ENCODE data around the gene SPOCK1. TPM values are rescaled to one million over a fixed set of nuclear protein-coding genes. Genes with fewer than 3 reads are reported as not detected.

SPOCK1 gene
- polyA plus RNA-seq, 1 donor from 2014 or later: not detected

DNA sequence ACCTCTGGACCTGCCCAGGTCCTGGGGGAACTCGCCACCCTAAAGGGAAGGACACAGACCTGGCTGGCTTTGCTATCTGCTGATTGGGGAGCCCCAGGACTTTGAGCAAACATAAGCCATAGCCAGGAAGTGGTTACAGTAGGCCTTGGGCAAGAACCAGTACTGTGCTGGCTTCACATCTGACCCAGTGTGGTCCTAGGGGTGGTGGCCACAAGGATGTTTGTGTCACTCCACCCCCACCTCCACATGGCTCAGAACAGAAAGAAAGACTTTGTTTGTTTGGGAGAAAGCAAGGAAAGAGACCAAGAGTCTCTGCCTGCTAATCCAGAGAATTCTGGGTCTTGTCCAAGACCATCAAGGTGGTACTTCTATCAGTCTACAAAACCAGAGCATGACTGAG lies 334.2 kb downstream of the SPOCK1 start:
- Mint-ChIP-seq H3K27me3 (peaks cover 5% of the 10 kb centered on the region), H3K4me1 (no peaks in the 10 kb centered on the region), H3K36me3 (no peaks in the 10 kb centered on the region), H3K9me3 (peaks cover 0 to under 1% (median 0%) of the 10 kb centered on the region in 3 donors), H3K4me3 (no peak overlapping the region), H3K27ac (no peak overlapping the region)

DNA sequence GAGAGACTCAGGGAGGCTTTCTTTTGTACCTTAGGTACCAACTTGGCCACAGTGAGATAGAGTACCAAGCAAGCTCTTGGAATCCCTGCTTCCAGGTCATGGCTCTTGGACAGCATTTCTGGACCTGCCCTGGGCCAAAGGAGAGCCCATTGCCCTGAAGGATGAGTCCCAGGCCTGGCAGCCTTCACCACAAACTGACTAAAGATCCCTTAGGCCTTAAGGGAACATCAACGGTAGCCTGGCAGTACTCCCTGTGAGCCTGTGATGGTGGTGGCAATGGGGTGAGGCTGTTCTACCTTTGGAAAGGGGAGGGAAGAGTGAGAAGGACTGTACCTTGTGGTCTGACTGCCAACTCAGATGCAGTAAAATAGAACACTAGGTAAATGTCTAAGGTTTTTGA lies 334.6 kb downstream of the SPOCK1 start:
- H3K9me3 Mint-ChIP-seq: peaks cover 0 to 4% (median 0%) of the 10 kb centered on the region in 3 donors

DNA sequence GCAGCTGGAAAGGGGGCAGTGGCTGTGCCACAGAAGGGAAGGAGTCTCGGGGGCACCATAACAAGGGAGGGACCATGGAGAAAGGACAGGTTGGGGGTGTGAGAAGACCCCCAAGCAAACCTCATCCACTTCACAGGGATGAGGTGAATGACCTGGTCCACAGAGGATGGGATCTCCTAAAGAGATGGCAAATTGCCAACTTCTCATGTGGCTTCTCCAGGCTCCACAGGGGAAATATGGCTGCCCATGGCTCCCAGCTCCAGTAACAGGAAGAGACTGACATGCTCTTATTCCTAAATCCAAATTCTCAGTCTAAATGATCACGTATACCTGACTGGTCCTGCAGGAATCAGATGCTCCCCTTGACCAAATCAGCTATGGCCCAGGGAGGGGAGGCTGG lies 340.4 kb downstream of the SPOCK1 start:
- Mint-ChIP-seq H3K27me3 (peaks cover 7% of the 10 kb centered on the region), H3K9me3 (peaks cover 0 to 5% (median 0%) of the 10 kb centered on the region in 3 donors), H3K4me1 (peaks cover 0 to 2% (median 0%) of the 10 kb centered on the region in 3 donors), H3K36me3 (no peaks in the 10 kb centered on the region), H3K27ac (no peak overlapping the region), H3K4me3 (no peak overlapping the region)

More for the DNA sequence above, 334.6 kb downstream of the SPOCK1 start:
- H3K27ac Mint-ChIP-seq: no peak overlapping the region
- H3K4me1 Mint-ChIP-seq: no peaks in the 10 kb centered on the region
- H3K4me3 Mint-ChIP-seq: no peak overlapping the region
- H3K27me3 Mint-ChIP-seq: peaks cover 5% of the 10 kb centered on the region
- no peaks in the 10 kb centered on the region for H3K36me3 Mint-ChIP-seq

DNA sequence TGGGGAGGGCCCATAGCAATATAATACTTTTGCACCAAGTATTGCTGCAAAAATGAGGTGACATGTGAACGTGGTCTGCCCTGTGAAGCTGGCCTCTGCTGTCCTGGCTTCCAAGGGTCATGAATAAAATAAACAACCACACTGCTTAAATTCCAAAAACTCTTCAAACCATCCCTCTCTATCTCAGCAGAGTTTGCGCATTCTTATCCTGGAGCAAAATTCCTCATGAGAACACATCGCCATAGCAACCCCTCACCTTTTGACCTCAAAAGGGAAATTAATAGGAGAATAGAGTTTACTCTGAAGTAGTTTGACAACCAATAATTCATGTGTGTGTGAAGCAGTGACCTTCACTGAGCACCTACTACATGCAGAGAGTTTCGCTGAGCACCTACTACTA lies 342.9 kb downstream of the SPOCK1 start:
- H3K9me3 Mint-ChIP-seq: peaks cover 0 to 5% (median 0%) of the 10 kb centered on the region in 3 donors
- no peak overlapping the region for H3K27ac Mint-ChIP-seq
- peaks cover 0 to 2% (median 0%) of the 10 kb centered on the region in 3 donors for H3K4me1 Mint-ChIP-seq
- H3K36me3 Mint-ChIP-seq: no peaks in the 10 kb centered on the region
- H3K27me3 Mint-ChIP-seq: peaks cover 3% of the 10 kb centered on the region
- H3K4me3 Mint-ChIP-seq: no peak overlapping the region

DNA sequence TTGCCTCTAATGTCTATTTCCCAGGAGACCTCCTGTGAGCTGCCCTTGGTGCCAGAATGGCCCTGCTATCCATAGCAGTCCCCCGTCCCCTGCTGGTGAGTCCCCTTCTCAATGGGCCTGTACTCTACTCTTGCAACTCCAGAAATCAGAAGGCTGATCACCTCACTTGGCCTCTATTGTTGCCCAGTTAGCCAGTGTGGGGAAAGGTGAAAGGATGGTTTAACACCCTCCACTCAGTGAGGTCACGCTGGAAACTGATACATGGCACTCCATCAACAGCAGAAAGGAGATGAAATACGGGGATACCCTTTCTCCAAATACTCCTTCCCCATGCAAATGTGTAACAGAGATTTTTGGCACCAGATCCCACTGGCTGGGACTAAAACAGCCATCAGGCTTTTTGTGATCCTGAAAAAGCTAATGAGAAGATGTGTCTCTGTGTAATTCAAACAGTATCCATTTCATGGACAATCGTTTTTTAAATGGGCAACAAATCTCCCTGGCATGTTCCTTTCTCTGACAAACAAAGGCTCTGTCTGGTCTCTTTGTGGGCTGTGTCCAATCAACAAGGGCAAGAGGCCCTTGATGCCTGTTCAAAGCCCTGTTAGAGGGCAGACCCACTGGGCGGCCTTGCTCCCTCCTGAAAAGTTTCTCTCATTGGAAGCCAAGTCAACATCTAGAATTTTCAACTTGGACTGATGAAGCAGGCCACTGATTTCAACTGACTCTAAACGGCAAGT lies 343.7 kb downstream of the SPOCK1 start:
- peaks cover 0 to 2% (median 0%) of the 10 kb centered on the region in 3 donors for H3K4me1 Mint-ChIP-seq
- no peaks in the 10 kb centered on the region for H3K36me3 Mint-ChIP-seq
- no peak overlapping the region for H3K4me3 Mint-ChIP-seq
- peaks cover 3% of the 10 kb centered on the region for H3K27me3 Mint-ChIP-seq
- H3K27ac Mint-ChIP-seq: no peak overlapping the region
- H3K9me3 Mint-ChIP-seq: peaks cover 0 to 5% (median 0%) of the 10 kb centered on the region in 3 donors

DNA sequence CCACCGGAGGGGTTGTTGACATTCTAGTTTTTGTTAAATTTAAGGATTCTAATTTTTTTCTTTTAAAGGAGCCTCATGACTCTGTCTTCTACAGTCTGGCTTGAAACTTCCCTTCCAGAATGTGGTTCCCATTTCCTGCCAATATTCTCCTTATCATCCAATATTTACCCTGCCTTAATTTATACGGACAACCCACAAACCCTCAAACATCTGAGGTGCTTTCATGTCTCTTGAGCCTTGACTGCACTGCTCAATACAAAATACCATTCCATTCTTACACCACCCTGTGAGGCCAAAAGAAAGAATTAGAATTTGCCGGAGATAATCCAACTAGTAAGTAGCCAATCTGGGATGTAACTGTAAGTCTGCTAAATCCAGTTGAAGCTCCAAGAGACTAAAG lies 346.5 kb downstream of the SPOCK1 start:
- no peak overlapping the region for H3K4me3 Mint-ChIP-seq
- H3K36me3 Mint-ChIP-seq: no peaks in the 10 kb centered on the region
- no peak overlapping the region for H3K27ac Mint-ChIP-seq

DNA sequence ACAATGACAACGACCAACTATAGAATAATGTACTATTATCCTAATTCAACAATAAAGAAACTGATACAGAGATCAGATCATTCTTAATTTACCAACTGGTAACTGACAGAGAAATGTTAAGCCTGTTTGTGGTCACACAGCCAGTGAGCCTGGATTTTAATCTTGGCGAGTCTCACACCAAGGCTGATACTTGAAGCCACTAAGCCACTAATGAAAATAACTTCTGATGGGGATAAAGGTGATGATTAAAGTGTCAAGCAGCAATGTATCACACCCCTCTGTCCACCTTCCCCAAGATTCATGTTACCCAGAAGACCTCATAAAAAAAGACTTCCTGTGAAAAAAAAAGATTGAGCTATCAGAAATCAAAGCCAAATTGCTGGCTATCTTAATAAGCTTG lies 350.5 kb downstream of the SPOCK1 start:
- Mint-ChIP-seq H3K4me3 (no peak overlapping the region), H3K9me3 (peaks cover 0 to 1% (median 0%) of the 10 kb centered on the region in 3 donors), H3K27me3 (peaks cover 1% of the 10 kb centered on the region), H3K36me3 (no peaks in the 10 kb centered on the region), H3K27ac (no peak overlapping the region), H3K4me1 (no peaks in the 10 kb centered on the region)

More for the DNA sequence above, 346.5 kb downstream of the SPOCK1 start:
- Mint-ChIP-seq H3K27me3 (peaks cover 3% of the 10 kb centered on the region), H3K9me3 (peaks cover 0 to 1% (median 0%) of the 10 kb centered on the region in 3 donors), H3K4me1 (peaks cover 0 to 2% (median 0%) of the 10 kb centered on the region in 3 donors)

DNA sequence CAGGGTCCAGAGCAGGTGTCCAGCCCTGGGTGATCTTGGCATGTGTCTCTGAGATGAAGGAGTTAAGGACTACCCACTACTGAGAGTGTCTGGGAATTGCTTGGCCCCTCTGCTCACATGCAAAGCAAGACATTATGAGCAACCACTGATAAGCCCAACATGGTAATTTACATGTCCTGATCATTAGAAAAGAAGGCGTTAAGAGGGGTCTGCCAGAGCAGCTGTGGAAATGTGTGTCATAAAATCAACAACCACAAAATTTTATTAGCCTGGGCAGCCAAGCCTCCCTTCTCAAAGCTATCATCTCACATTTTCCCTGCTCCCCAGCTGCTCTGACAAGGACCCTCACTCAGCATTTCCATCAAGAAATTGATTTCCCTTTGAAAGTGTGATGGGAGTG lies 351.0 kb downstream of the SPOCK1 start:
- H3K4me1 Mint-ChIP-seq: no peaks in the 10 kb centered on the region
- H3K27ac Mint-ChIP-seq: no peak overlapping the region
- peaks cover 0 to 1% (median 0%) of the 10 kb centered on the region in 3 donors for H3K9me3 Mint-ChIP-seq
- H3K36me3 Mint-ChIP-seq: no peaks in the 10 kb centered on the region
- peaks cover 1% of the 10 kb centered on the region for H3K27me3 Mint-ChIP-seq
- H3K4me3 Mint-ChIP-seq: no peak overlapping the region

DNA sequence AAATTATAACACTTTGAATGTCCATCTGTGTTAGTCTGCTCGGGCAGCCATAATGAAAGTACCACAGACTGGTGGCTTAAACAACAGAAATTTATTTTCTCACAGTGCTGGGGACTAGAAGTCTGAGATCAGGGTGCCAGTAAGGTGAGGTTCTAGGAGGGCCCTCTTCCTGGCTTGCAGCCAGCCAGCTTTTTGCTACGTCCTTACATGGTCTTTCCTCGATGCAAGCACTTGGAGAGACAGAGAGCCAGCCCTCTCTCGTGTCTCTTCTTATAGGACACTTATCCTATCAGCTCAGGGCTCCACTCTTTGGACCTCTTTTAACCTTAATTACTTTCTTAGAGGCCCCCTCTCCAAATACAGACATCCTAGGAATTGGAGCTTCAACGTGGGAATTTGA lies 351.8 kb downstream of the SPOCK1 start:
- Mint-ChIP-seq H3K9me3 (peaks cover 0 to 1% (median 0%) of the 10 kb centered on the region in 3 donors), H3K27me3 (no peaks in the 10 kb centered on the region)

DNA sequence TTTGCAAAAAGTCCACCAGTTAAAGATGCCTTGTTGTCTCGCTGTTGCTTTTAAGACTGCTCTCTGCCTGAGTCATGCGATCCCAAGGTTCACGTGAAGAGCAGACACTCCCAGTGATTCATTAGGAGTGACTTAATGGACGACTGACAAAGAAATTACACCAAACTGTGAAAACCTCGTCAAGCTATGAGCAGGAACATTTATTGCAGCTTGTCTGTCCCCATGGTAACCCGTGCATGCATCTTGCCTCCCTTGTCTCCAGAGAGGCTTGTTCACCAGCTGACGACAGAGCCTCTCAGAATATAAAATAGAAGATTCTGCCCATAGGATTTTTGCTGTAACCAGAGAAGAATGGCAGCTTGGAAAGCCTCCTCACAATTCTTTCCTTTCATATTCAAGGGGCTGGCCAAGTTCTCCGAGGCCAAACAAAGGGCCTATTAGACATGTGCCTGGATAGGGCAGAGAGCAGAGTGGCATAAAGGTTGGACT lies 352.7 kb downstream of the SPOCK1 start:
- Mint-ChIP-seq H3K4me1 (peaks cover 0 to 2% (median 0%) of the 10 kb centered on the region in 3 donors), H3K36me3 (no peaks in the 10 kb centered on the region), H3K4me3 (no peak overlapping the region), H3K9me3 (peaks cover 0 to 1% (median 0%) of the 10 kb centered on the region in 3 donors), H3K27ac (no peak overlapping the region), H3K27me3 (no peaks in the 10 kb centered on the region)

More for the DNA sequence above, 351.8 kb downstream of the SPOCK1 start:
- Mint-ChIP-seq H3K4me1 (no peaks in the 10 kb centered on the region), H3K27ac (no peak overlapping the region), H3K4me3 (no peak overlapping the region), H3K36me3 (no peaks in the 10 kb centered on the region)

DNA sequence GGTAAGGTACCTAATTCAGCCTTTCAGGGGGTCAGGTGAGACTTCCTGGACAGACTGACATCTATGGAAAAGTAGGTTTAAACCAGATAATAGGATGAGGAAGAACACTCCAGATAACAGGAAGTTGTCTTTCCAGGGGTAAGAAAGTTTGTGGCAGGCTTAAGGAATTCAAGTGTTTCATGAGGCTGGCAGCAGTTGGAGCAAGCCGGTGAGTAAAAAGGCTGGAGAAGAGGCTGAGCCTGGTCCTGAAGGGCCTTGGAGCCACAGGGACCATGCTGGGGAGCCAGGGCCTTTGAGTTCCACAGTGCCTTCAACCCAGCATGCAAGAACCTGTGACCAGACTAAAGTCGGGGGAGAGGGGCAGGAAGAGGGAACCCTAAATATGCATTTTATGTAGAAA lies 353.4 kb downstream of the SPOCK1 start:
- Mint-ChIP-seq H3K4me1 (peaks cover 0 to 2% (median 0%) of the 10 kb centered on the region in 3 donors), H3K4me3 (no peak overlapping the region), H3K27ac (no peak overlapping the region)

DNA sequence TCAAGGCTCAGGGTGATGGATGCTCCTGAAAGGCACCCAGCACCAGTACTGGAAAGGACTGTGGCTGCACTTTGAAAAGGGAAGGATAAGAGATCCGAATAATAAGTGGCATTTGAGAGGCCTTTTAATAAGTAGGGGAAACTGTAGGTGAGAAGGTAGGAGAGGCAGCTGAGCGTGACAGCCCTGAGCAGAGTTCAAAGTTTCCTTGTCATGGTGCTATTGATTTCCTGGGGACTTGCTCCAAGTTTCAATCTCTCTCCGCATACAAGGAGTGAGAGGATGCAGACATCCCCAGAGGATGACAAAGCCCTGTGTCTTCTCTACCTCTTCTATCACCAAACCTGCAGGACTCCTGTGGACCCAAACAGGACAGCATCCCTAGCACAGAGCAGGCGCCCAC lies 354.5 kb downstream of the SPOCK1 start:
- no peak overlapping the region for H3K27ac Mint-ChIP-seq

More for the DNA sequence above, 353.4 kb downstream of the SPOCK1 start:
- peaks cover 0 to 1% (median 0%) of the 10 kb centered on the region in 3 donors for H3K9me3 Mint-ChIP-seq
- H3K27me3 Mint-ChIP-seq: no peaks in the 10 kb centered on the region
- no peaks in the 10 kb centered on the region for H3K36me3 Mint-ChIP-seq

DNA sequence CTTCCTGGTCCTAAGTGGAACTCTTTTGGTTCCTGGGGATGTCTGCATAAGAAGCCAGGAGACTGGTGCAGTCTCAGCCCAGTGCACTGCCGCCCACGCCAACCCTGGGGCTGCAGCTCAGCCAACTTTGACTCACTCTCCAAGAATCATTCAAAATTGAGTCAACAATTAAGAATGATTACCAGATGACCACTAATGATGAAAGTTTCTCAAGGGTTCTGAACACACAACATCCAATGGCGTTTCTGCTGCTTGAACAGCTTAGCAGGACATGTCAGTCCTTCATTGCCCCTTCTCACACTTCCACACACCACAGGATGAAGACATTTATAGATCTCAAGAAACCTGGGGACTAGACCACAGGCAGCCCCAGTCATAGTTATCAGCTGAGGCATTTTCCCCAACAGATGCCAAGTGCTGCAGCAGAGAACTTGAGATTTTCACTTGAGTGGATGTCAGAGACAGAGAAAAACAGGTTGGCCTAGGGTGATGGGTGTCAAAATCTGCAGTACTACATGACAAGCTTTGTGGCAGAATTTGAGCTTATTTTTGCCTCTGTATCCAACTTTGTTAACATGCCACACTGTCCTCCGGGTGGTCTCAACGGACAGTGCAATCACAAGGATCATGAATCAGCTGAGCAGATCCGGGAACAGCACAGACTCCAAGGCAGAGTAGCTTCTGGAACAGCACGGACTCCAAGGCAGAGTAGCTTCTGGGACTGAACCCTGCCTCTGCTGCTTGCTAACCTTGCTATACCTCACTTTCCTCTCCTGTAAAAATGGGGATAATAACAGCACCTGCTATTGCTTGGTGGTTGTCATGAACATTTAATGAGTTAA lies 356.1 kb downstream of the SPOCK1 start:
- Mint-ChIP-seq H3K9me3 (peaks cover 0 to 1% (median 0%) of the 10 kb centered on the region in 3 donors), H3K27me3 (no peaks in the 10 kb centered on the region), H3K4me1 (peaks cover 0 to 2% (median 0%) of the 10 kb centered on the region in 3 donors), H3K27ac (no peak overlapping the region), H3K36me3 (no peaks in the 10 kb centered on the region), H3K4me3 (no peak overlapping the region)

More for the DNA sequence above, 354.5 kb downstream of the SPOCK1 start:
- Mint-ChIP-seq H3K27me3 (no peaks in the 10 kb centered on the region), H3K9me3 (peaks cover 0 to 1% (median 0%) of the 10 kb centered on the region in 3 donors), H3K4me3 (no peak overlapping the region), H3K36me3 (no peaks in the 10 kb centered on the region), H3K4me1 (peaks cover 0 to 2% (median 0%) of the 10 kb centered on the region in 3 donors)

DNA sequence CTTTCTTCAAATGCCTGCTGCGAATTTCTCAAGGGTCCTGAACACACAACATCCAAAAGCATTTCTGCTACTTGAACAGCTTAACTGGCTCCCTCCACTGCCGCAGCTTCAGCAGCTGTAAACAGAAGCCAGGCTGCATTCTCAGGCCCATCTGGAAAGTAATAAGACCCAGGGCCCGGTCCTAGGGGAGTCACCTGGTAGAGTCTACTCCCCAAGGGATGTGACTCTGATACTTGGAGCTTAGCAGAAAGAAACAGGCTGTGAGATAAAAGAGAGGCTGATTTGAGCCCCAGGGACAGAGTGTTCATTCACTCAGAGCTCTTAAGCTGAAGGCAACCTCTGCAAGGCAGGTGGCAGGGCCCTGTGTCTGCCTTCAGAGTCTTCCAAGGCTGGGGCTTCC lies 356.8 kb downstream of the SPOCK1 start:
- no peaks in the 10 kb centered on the region for H3K36me3 Mint-ChIP-seq
- H3K27ac Mint-ChIP-seq: no peak overlapping the region
- peaks cover 0 to 2% (median 0%) of the 10 kb centered on the region in 3 donors for H3K4me1 Mint-ChIP-seq
- no peak overlapping the region for H3K4me3 Mint-ChIP-seq
- H3K9me3 Mint-ChIP-seq: no peaks in the 10 kb centered on the region
- no peaks in the 10 kb centered on the region for H3K27me3 Mint-ChIP-seq

DNA sequence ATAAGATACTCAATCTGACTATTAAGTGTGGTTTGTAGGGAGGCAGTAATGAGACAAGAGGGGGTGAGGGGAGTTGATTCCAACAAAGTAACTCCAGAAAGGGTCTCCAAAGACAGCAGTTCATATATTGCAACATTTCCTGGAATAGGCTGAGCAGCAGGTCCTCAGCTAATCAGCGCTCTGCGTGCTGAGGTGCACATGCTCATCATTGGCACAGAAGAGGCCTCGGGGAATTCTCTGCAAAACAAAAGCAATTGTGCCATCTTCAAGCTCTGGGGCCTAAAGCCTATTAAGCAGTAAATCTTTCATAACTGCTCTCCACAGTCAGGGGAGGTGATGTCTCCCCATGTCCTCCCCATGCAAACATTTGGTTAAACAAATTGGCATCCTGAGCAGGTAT lies 357.3 kb downstream of the SPOCK1 start:
- Mint-ChIP-seq H3K4me1 (peaks cover 0 to 2% (median 0%) of the 10 kb centered on the region in 3 donors), H3K4me3 (no peak overlapping the region), H3K9me3 (no peaks in the 10 kb centered on the region), H3K27me3 (no peaks in the 10 kb centered on the region), H3K36me3 (no peaks in the 10 kb centered on the region), H3K27ac (no peak overlapping the region)

Measured in IgD-negative memory B cell (primary cell).